H9 (cell line): ENCODE measurements around the gene SMG7. TPM values are rescaled to one million over a fixed set of nuclear protein-coding genes. Genes with fewer than 3 reads are reported as not detected.

ENCODE experiments used
- DNase-seq: peaks from one replicate; pipeline ENCODE4 v3.0.0-alpha.2; 2017
- H2AFZ ChIP-seq: one replicate; pipeline ENCODE4 v1.6.1; 2013; ENCODE audit warnings: mild to moderate bottlenecking, low read length, control low read depth, moderate library complexity
- H2AK5ac ChIP-seq: 2 replicates; pipeline ENCODE4 v1.6.1; 2013; ENCODE audit warnings: low read length, control low read depth, mixed read lengths; ENCODE audit not compliant: insufficient read length
- H2BK120ac ChIP-seq: one replicate; pipeline ENCODE4 v1.6.1; 2013; ENCODE audit warnings: low read depth, mild to moderate bottlenecking, low read length, control low read depth, inconsistent platforms; ENCODE audit not compliant: poor library complexity, severe bottlenecking
- H2BK12ac ChIP-seq: 2 replicates; pipeline ENCODE4 v1.6.1; 2013; ENCODE audit warnings: low read length, control low read depth, mixed read lengths, low read depth; ENCODE audit not compliant: insufficient read length
- H2BK15ac ChIP-seq: 2 replicates; pipeline ENCODE4 v1.6.1; 2013; ENCODE audit warnings: low read depth, low read length, control low read depth
- H2BK20ac ChIP-seq: one replicate; pipeline ENCODE4 v1.6.1; 2013; ENCODE audit warnings: low read depth, mild to moderate bottlenecking, low read length, control low read depth, inconsistent platforms; ENCODE audit not compliant: poor library complexity, severe bottlenecking
- H2BK5ac ChIP-seq: 2 replicates; pipeline ENCODE4 v1.6.1; 2013; ENCODE audit warnings: low read length, control low read depth, mixed read lengths; ENCODE audit not compliant: insufficient read length
- H3K14ac ChIP-seq: 2 replicates; pipeline ENCODE4 v1.6.1; 2013; ENCODE audit warnings: low read length, control low read depth; ENCODE audit not compliant: insufficient read depth
- H3K18ac ChIP-seq: 2 replicates; pipeline ENCODE4 v1.6.1; 2013; ENCODE audit warnings: low read depth, mild to moderate bottlenecking, mixed read lengths, low read length, control low read depth; ENCODE audit not compliant: insufficient read length
- H3K23ac ChIP-seq: 2 replicates; pipeline ENCODE4 v1.6.1; 2013; ENCODE audit warnings: low read length, control low read depth, mixed read lengths, low read depth; ENCODE audit not compliant: insufficient read length
- H3K23me2 ChIP-seq: 2 replicates; pipeline ENCODE4 v1.6.1; 2013; ENCODE audit warnings: low read depth, mild to moderate bottlenecking, mixed read lengths, low read length, control low read depth; ENCODE audit not compliant: insufficient read length, poor library complexity, severe bottlenecking
- H3K27ac ChIP-seq: 2 replicates; pipeline ENCODE4 v1.5.1; 2013; ENCODE audit warnings: low read length, control low read depth, mixed read lengths, low read depth; ENCODE audit not compliant: insufficient read length
- H3K27me3 ChIP-seq: 2 replicates; pipeline ENCODE4 v1.6.1; 2013; ENCODE audit warnings: low read length, control low read depth, inconsistent platforms; ENCODE audit not compliant: insufficient read depth
- H3K4ac ChIP-seq: 2 replicates; pipeline ENCODE4 v1.6.1; 2013; ENCODE audit warnings: low read depth, mild to moderate bottlenecking, control low read depth, inconsistent platforms, low read length, moderate library complexity
- H3K4me1 ChIP-seq: 2 replicates; pipeline ENCODE4 v1.6.1; 2013; ENCODE audit warnings: low read length, control low read depth, inconsistent platforms; ENCODE audit not compliant: insufficient read depth
- H3K4me2 ChIP-seq: 2 replicates; pipeline ENCODE4 v1.6.1; 2013; ENCODE audit warnings: low read length, control low read depth, mixed read lengths; ENCODE audit not compliant: insufficient read length, insufficient read depth
- H3K56ac ChIP-seq: 2 replicates; pipeline ENCODE4 v1.6.1; 2013; ENCODE audit warnings: low read depth, mild to moderate bottlenecking, mixed read lengths, low read length, control low read depth; ENCODE audit not compliant: insufficient read length
- H3K79me1 ChIP-seq: 2 replicates; pipeline ENCODE4 v1.6.1; 2013; ENCODE audit warnings: low read depth, mild to moderate bottlenecking, moderate library complexity, low read length, control low read depth, inconsistent platforms; ENCODE audit not compliant: insufficient read depth, poor library complexity, severe bottlenecking
- H3K79me2 ChIP-seq: 2 replicates; pipeline ENCODE4 v1.6.1; 2013; ENCODE audit warnings: low read length, control low read depth, inconsistent platforms; ENCODE audit not compliant: insufficient read depth
- H3K9ac ChIP-seq: 2 replicates; pipeline ENCODE4 v1.6.1; 2013; ENCODE audit warnings: low read length, control low read depth, mixed read lengths; ENCODE audit not compliant: insufficient read length; ENCODE audit errors: extremely low read depth
- H3K9me3 ChIP-seq: one replicate; pipeline ENCODE4 v1.6.1; 2013; ENCODE audit warnings: low read depth, low read length, inconsistent platforms; ENCODE audit not compliant: control insufficient read depth
- H3T11ph ChIP-seq: one replicate; pipeline ENCODE4 v1.6.1; 2013; ENCODE audit warnings: mild to moderate bottlenecking, low read length, control low read depth, inconsistent platforms
- H4K20me1 ChIP-seq: one replicate; pipeline ENCODE4 v1.6.1; 2013; ENCODE audit not compliant: control insufficient read depth, insufficient read length, insufficient read depth
- H4K5ac ChIP-seq: 2 replicates; pipeline ENCODE4 v1.6.1; 2013; ENCODE audit warnings: low read depth, mild to moderate bottlenecking, mixed read lengths, low read length, control low read depth; ENCODE audit not compliant: insufficient read length
- H4K8ac ChIP-seq: replicated peaks from 2 replicates; pipeline ENCODE4 v1.6.1; 2013; ENCODE audit warnings: low read length, control low read depth, mixed read lengths, low read depth; ENCODE audit not compliant: insufficient read length
- H4K91ac ChIP-seq: 2 replicates; pipeline ENCODE4 v1.6.1; 2013; ENCODE audit warnings: low read depth, mild to moderate bottlenecking, moderate library complexity, mixed read lengths, low read length, control low read depth; ENCODE audit not compliant: insufficient read length
- H3K27ac Mint-ChIP-seq, 3 experiments: 2 replicates in 2 of 3; 3 replicates in 1 of 3; pipeline ENCODE4 v1.8.0; 2020 to 2021; ENCODE audit warnings: mixed read lengths in 3 of 3, mild to moderate bottlenecking in 1 of 3, moderate library complexity in 1 of 3
- H3K27me3 Mint-ChIP-seq: 2 replicates; pipeline ENCODE4 v1.8.0; 2021; ENCODE audit warnings: low read depth, mild to moderate bottlenecking, moderate library complexity, mixed read lengths
- H3K36me3 Mint-ChIP-seq, 3 experiments: 2 replicates in 2 of 3; 3 replicates in 1 of 3; pipeline ENCODE4 v1.8.0; 2020 to 2021; ENCODE audit warnings: low read depth in 3 of 3, mixed read lengths in 3 of 3; ENCODE audit not compliant: insufficient read depth in 1 of 3
- H3K4me1 Mint-ChIP-seq, 2 experiments: 2 replicates each; pipeline ENCODE4 v1.8.0; 2020; ENCODE audit warnings: mixed read lengths in 2 of 2
- H3K4me3 Mint-ChIP-seq, 2 experiments: 2 replicates in 1 of 2; 3 replicates in 1 of 2; pipeline ENCODE4 v1.8.0; 2020 to 2021; ENCODE audit warnings: mild to moderate bottlenecking in 2 of 2, mixed read lengths in 2 of 2, moderate library complexity in 1 of 2
- H3K9me3 Mint-ChIP-seq, 2 experiments: 2 replicates in 1 of 2; 3 replicates in 1 of 2; pipeline ENCODE4 v1.8.0; 2020; ENCODE audit warnings: mild to moderate bottlenecking in 2 of 2, mixed read lengths in 2 of 2, moderate library complexity in 1 of 2
- WGBS: extraction: QIAGEN DNeasy Blood & Tissue Kit; methylation state at CpG from one replicate; pipeline ENCODE4 v1.1.7; 2013; ENCODE audit warnings: missing lambda C conversion rate, low lambda C conversion rate, mixed read lengths; ENCODE audit not compliant: insufficient read length; ENCODE audit errors: extremely low coverage; 5-methylcytosine and 5-hydroxymethylcytosine counted together
- total RNA-seq: library from RNA; stranded (reverse); gene quantifications from 2 replicates; pipeline ENCODE4 v1.2.1, GENCODE V29; 2021
- TF ChIP-seq, protein P1 (sequence below): fragments of 200-600 bp; sonication (generic); conservative IDR thresholded peaks from 3 replicates; pipeline ENCODE4 v1.8.0; 2021; ENCODE audit warnings: antibody characterized with exemption, mild to moderate bottlenecking

SMG7 gene
- total RNA-seq, 1 experiment from 2014 or later = 77.0 TPM

DNA sequence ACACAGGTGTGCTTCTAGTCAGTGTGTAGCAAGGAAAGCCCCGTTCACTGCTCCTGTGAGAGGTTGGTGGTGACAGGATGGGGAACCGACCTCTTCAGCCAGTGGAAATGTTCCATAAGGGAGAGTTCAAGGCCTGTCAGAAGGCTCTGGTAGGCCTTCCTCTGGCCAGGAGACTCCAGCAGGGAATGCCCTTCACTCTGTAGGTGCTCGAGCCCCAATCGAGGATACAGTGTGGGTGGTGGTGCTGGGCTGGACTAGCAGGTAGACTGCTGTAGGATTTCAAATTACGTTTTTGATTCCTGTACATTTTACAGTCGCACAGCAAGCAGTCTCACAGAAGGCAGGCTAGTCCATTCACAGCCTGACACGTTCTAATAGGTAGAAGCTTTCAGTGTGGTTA lies 80.1 kb downstream of the SMG7 start:
- TF ChIP-seq, protein P1, sequence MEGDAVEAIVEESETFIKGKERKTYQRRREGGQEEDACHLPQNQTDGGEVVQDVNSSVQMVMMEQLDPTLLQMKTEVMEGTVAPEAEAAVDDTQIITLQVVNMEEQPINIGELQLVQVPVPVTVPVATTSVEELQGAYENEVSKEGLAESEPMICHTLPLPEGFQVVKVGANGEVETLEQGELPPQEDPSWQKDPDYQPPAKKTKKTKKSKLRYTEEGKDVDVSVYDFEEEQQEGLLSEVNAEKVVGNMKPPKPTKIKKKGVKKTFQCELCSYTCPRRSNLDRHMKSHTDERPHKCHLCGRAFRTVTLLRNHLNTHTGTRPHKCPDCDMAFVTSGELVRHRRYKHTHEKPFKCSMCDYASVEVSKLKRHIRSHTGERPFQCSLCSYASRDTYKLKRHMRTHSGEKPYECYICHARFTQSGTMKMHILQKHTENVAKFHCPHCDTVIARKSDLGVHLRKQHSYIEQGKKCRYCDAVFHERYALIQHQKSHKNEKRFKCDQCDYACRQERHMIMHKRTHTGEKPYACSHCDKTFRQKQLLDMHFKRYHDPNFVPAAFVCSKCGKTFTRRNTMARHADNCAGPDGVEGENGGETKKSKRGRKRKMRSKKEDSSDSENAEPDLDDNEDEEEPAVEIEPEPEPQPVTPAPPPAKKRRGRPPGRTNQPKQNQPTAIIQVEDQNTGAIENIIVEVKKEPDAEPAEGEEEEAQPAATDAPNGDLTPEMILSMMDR = no peak
- no peak overlapping the region for H4K5ac ChIP-seq
- no peak overlapping the region for H2BK5ac ChIP-seq
- H2BK20ac ChIP-seq = no peak overlapping the region
- H3K4me3 Mint-ChIP-seq = no peak overlapping the region
- no peaks in the 10 kb centered on the region for H3K27me3 Mint-ChIP-seq
- H3K4ac ChIP-seq = no peak overlapping the region
- no peaks in the 10 kb centered on the region for H3K9me3 ChIP-seq
- H3K27ac Mint-ChIP-seq = peak overlapping the region in 1 of 3 experiments; percentile 85; a peak in 1 of 7 replicates
- no peak overlapping the region for H3K9ac ChIP-seq
- H3K9me3 Mint-ChIP-seq = no peaks in the 10 kb centered on the region
- no peak overlapping the region for H3K56ac ChIP-seq
- DNase-seq = no peak
- H3K4me1 Mint-ChIP-seq = peaks cover 11 to 16% of the 10 kb centered on the region in 2 experiments
- H2BK120ac ChIP-seq = no peak overlapping the region
- no peaks in the 10 kb centered on the region for H3K27me3 ChIP-seq
- no peak overlapping the region for H3K18ac ChIP-seq
- H2AFZ ChIP-seq = no peak overlapping the region
- no peak overlapping the region for H3K27ac ChIP-seq
- no peak overlapping the region for H2AK5ac ChIP-seq
- no peak overlapping the region for H3T11ph ChIP-seq
- H4K91ac ChIP-seq = no peak overlapping the region
- no peaks in the 10 kb centered on the region for H3K23me2 ChIP-seq
- H3K4me1 ChIP-seq = no peaks in the 10 kb centered on the region
- no peak overlapping the region for H2BK12ac ChIP-seq
- H3K79me2 ChIP-seq = no peaks in the 10 kb centered on the region
- H3K4me2 ChIP-seq = no peak overlapping the region
- H3K23ac ChIP-seq = no peak overlapping the region
- no peak overlapping the region for H3K14ac ChIP-seq
- peaks cover 28 to 78% (median 59%) of the 10 kb centered on the region in 3 experiments; a peak in 6 of 7 replicates for H3K36me3 Mint-ChIP-seq
- no peak overlapping the region for H2BK15ac ChIP-seq
- no CpG with 5 or more reads among the region's 7 CpGs for WGBS
- H3K79me1 ChIP-seq = no peaks in the 10 kb centered on the region
- no peak overlapping the region for H4K8ac ChIP-seq
- H4K20me1 ChIP-seq = no peaks in the 10 kb centered on the region
